AG10803 (cell line): ENCODE measurements around the gene PLEKHS1.
A peak's percentile ranks its signal among the peaks of the same experiment; 100 is the strongest.
"Not testable (repeated sequence)": the region's sequence is repeated elsewhere in the genome, so short reads cannot be mapped to it uniquely, and the experiment has no call there.

Experiments used
- DNase-seq: peaks from one replicate; pipeline ENCODE4 v3.0.0; 2010; ENCODE audit warnings: low read depth
- H3K4me3 ChIP-seq: 2 replicates; pipeline ENCODE4 v1.5.1; 2011; ENCODE audit warnings: mild to moderate bottlenecking, low read length, control low read depth
- CTCF ChIP-seq: conservative IDR thresholded peaks from 2 replicates; pipeline ENCODE4 v1.5.1; 2011; ENCODE audit warnings: mild to moderate bottlenecking, low read length, control low read depth, inconsistent platforms

Gene PLEKHS1

GRCh38 chr10:113782986-113783704 is 31.7 kb downstream of the PLEKHS1 start:
- DNase-seq = no peak
- TF ChIP-seq CTCF = no peak

GRCh38 chr10:113788604-113789083 is 37.2 kb downstream of the PLEKHS1 start:
- no peak overlapping the region for H3K4me3 ChIP-seq
- TF ChIP-seq CTCF = no peak
- DNase-seq = peak; percentile 97

More at GRCh38 chr10:113782986-113783704, 31.7 kb downstream of the PLEKHS1 start:
- H3K4me3 ChIP-seq = no peak overlapping the region

GRCh38 chr10:113791691-113792090 is 40.2 kb downstream of the PLEKHS1 start:
- TF ChIP-seq CTCF = no peak

GRCh38 chr10:113801569-113801968 is 50.1 kb downstream of the PLEKHS1 start:
- DNase-seq = no peak
- TF ChIP-seq CTCF = no peak
- no peak overlapping the region for H3K4me3 ChIP-seq

More at GRCh38 chr10:113791691-113792090, 40.2 kb downstream of the PLEKHS1 start:
- H3K4me3 ChIP-seq = no peak overlapping the region
- DNase-seq = no peak

GRCh38 chr10:113802997-113803396 is 51.5 kb downstream of the PLEKHS1 start:
- H3K4me3 ChIP-seq = no peak overlapping the region
- no peak for TF ChIP-seq CTCF
- DNase-seq = no peak

- no peak overlapping the region for H3K4me3 ChIP-seq
- no peak for DNase-seq
- TF ChIP-seq CTCF = no peak
Observed at GRCh38 chr10:113806503-113806902, 55.0 kb downstream of the PLEKHS1 start.

GRCh38 chr10:113808168-113808567 is 56.7 kb downstream of the PLEKHS1 start:
- DNase-seq = no peak
- no peak overlapping the region for H3K4me3 ChIP-seq
- no peak for TF ChIP-seq CTCF

- not testable (repeated sequence) for H3K4me3 ChIP-seq
Observed at GRCh38 chr10:113814700-113815099, 63.2 kb downstream of the PLEKHS1 start.

More at GRCh38 chr10:113814700-113815099, 63.2 kb downstream of the PLEKHS1 start:
- not testable (repeated sequence) for DNase-seq
